ENCODE measurements around the gene KCTD5.

- TF ChIP-seq CTCF (IDR thresholded peaks at IDR 0.05) (no peak), POLR2A (IDR thresholded peaks at IDR 0.05) (no peak), EP300 (IDR thresholded peaks at IDR 0.05) (no peak), POLR2AphosphoS5 (IDR thresholded peaks at IDR 0.05) (no peak)
Measured at GRCh38 chr16:2715519-2715918, 33.2 kb downstream of the KCTD5 start.

Data from sigmoid colon (tissue), 4 donors.